ENCODE data around the gene REPS1.

DNA sequence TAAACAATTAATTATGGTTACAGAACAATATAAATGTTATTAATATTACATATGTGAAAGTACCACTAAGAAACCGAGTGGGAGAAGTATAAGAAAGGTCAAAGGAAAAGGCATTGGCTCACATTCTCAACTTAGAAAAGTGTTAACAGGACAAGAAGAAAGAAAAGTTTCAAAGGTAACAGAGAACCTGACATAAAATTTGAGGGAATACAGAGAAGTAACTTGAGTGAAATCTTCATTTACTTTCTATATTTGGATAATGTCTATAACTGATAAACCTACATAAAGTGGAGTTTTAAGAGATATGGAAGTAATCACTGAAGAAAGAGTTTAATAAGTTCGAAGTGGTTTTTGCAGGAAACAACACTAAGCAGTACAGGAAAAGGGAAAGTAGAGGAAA is 30.1 kb downstream of the REPS1 start:
- TF ChIP-seq, protein P1, sequence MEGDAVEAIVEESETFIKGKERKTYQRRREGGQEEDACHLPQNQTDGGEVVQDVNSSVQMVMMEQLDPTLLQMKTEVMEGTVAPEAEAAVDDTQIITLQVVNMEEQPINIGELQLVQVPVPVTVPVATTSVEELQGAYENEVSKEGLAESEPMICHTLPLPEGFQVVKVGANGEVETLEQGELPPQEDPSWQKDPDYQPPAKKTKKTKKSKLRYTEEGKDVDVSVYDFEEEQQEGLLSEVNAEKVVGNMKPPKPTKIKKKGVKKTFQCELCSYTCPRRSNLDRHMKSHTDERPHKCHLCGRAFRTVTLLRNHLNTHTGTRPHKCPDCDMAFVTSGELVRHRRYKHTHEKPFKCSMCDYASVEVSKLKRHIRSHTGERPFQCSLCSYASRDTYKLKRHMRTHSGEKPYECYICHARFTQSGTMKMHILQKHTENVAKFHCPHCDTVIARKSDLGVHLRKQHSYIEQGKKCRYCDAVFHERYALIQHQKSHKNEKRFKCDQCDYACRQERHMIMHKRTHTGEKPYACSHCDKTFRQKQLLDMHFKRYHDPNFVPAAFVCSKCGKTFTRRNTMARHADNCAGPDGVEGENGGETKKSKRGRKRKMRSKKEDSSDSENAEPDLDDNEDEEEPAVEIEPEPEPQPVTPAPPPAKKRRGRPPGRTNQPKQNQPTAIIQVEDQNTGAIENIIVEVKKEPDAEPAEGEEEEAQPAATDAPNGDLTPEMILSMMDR (IDR thresholded peaks at IDR 0.05): no peak
- TF ChIP-seq POLR2AphosphoS5 (IDR thresholded peaks at IDR 0.05; ENCODE audit: low read depth, low read length): no peak
- no peak for TF ChIP-seq SIN3A (IDR thresholded peaks at IDR 0.05; ENCODE audit: borderline replicate concordance, insufficient read depth, low read depth, low read length)
- TF ChIP-seq TCF7L2 (IDR thresholded peaks at IDR 0.05; ENCODE audit: low read depth, low read length): no peak

All from Panc1 (cell line).